ENCODE measurements around the gene ARL6IP4.

The ARL6IP4 gene

DNA sequence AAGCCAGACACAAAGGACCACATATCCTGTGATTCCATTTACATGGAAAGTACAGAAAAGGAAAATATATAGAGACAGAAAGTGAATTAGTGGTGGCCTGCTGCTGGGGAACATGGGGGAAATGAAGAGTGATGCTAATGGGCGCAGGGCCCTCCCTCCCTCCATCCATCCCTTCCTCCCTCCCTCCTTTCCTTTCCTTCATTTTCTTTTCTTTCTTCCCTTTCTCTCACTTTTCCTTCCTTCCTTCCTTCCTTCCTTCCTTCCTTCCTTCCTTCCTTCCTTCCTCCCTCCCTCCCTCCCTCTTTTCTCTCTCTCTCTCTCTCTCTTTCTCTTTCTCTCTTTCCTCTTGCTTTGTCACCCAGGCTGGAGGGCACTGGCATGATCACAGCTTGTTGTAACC lies 37.3 kb downstream of the ARL6IP4 start:
- H3K9me3 ChIP-seq (ENCODE audit: control insufficient read depth, insufficient read depth, low read length), result no peaks in the 10 kb centered on the region
- no peaks in the 10 kb centered on the region for H3K4me1 ChIP-seq (ENCODE audit: control insufficient read depth, insufficient read depth, low read length)
- no peak overlapping the region for H3K4me3 ChIP-seq (ENCODE audit: low read length)
- no peak overlapping the region for H3K27ac ChIP-seq (ENCODE audit: low read length)
- no peaks in the 10 kb centered on the region for H3K27me3 ChIP-seq (ENCODE audit: control insufficient read depth, insufficient read depth, low read length)
- no CpG with 5 or more reads among the region's 1 CpG for whole genome bisulfite sequencing (ENCODE audit: insufficient coverage, insufficient read length)
- DNase-seq (ENCODE audit: low read depth, low spot score), result no peak
- no peaks in the 10 kb centered on the region for H3K36me3 ChIP-seq (ENCODE audit: control insufficient read depth, insufficient read depth, low read length)

DNA sequence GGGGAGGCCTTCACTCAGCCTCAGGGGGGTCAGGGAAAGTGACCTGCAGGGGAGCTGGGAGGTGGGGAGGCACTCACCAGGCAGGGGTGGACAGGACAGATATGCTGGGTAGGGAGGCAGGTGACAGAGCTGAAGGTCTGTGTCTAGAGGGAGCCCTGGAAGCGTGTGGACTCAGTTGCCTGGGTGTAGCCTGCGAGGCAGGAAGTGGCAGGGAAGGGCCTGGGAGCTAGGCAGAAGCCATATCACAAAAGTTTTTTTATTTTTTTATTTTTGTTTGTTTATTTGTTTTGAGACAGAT lies 39.3 kb downstream of the ARL6IP4 start:
- Histone ChIP-seq H3K4me1 (ENCODE audit: control insufficient read depth, insufficient read depth, low read length) (no peaks in the 10 kb centered on the region), H3K27me3 (ENCODE audit: control insufficient read depth, insufficient read depth, low read length) (no peaks in the 10 kb centered on the region), H3K9me3 (ENCODE audit: control insufficient read depth, insufficient read depth, low read length) (no peaks in the 10 kb centered on the region), H3K36me3 (ENCODE audit: control insufficient read depth, insufficient read depth, low read length) (no peaks in the 10 kb centered on the region), H3K27ac (ENCODE audit: low read length) (no peak overlapping the region), H3K4me3 (ENCODE audit: low read length) (no peak overlapping the region)
- DNase-seq (ENCODE audit: low read depth, low spot score), result no peak
- WGBS (ENCODE audit: insufficient coverage, insufficient read length), result no CpG with 5 or more reads among the region's 2 CpGs

DNA sequence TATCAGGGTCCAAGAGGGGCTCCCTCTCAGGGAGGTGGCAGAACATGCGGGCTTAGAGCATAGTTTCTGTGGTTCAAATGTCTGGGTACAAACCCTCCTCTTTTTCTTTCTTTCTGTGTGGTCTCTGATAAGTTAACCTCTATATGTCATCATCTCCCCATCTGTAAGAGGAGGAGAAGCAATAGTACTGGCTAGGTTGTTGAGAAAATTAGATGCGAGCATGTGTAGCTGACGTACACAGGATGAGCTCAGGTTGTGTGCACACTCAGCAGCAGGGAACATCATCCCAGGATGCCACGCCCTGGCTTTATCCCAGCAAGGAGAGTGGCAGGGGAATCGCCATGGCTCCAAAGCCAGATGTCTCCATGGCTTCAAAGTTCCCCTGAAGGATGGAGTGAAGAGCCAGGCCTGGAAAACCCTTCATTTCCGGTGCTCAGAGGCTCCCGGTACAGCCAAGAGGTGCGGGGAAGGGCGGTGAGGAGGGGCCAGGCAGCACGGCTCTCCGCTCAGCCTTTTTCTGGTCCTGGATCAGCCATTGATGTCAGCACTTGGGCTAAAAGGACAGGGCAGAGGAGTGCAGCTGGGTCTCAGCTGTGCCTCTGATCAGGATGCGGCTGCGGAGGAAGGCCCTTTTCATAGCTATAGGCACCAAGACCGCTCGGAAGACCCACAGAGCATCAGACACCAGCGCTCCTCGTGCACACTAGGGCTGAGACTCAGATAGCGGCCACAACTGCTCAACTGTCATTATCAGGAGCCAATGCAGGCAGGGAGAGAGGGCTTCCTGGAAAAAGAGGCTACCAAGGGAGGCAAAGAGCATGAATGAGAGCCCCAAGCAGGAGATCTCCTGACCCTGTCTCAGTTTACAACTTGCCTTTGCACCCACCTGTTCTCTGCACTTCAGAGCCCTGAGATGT lies 41.5 kb downstream of the ARL6IP4 start:
- no CpG with 5 or more reads among the region's 18 CpGs for whole genome bisulfite sequencing (ENCODE audit: insufficient coverage, insufficient read length)
- H3K36me3 ChIP-seq (ENCODE audit: control insufficient read depth, insufficient read depth, low read length), result no peaks in the 10 kb centered on the region
- H3K27ac ChIP-seq (ENCODE audit: low read length), result no peak overlapping the region
- H3K4me1 ChIP-seq (ENCODE audit: control insufficient read depth, insufficient read depth, low read length), result 0 out of 2 replicates have a peak, but pooled peaks cover 1% of the 10 kb centered on the region
- no peaks in the 10 kb centered on the region for H3K9me3 ChIP-seq (ENCODE audit: control insufficient read depth, insufficient read depth, low read length)
- no peaks in the 10 kb centered on the region for H3K27me3 ChIP-seq (ENCODE audit: control insufficient read depth, insufficient read depth, low read length)
- H3K4me3 ChIP-seq (ENCODE audit: low read length), result no peak overlapping the region
- DNase-seq (ENCODE audit: low read depth, low spot score), result no peak

DNA sequence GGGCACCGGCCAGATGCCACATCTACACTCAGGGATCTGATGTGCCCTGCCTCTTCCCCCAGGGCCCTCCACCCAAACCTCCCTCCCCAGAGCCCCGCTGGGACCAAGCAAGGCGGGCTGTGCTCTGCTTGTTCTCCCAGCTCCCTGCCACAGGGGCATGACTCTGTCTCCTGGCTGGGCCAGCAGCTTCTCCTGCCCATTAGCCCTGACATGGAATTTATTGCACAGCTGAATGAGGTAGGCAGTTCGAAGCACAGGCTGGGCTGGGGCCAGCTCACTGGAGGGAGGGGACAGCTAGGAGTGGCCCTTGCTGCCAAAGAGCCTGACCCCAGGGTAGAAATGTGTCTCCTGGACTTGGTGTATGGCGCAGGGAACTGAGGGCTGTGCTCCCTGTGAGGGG lies 42.4 kb downstream of the ARL6IP4 start:
- no CpG with 5 or more reads among the region's 5 CpGs for WGBS (ENCODE audit: insufficient coverage, insufficient read length)
- Histone ChIP-seq H3K4me3 (ENCODE audit: low read length) (no peak overlapping the region), H3K27ac (ENCODE audit: low read length) (no peak overlapping the region), H3K4me1 (ENCODE audit: control insufficient read depth, insufficient read depth, low read length) (0 out of 2 replicates have a peak, but pooled peaks cover 1% of the 10 kb centered on the region), H3K27me3 (ENCODE audit: control insufficient read depth, insufficient read depth, low read length) (no peaks in the 10 kb centered on the region), H3K9me3 (ENCODE audit: control insufficient read depth, insufficient read depth, low read length) (no peaks in the 10 kb centered on the region), H3K36me3 (ENCODE audit: control insufficient read depth, insufficient read depth, low read length) (no peaks in the 10 kb centered on the region)
- DNase-seq (ENCODE audit: low read depth, low spot score), result no peak

DNA sequence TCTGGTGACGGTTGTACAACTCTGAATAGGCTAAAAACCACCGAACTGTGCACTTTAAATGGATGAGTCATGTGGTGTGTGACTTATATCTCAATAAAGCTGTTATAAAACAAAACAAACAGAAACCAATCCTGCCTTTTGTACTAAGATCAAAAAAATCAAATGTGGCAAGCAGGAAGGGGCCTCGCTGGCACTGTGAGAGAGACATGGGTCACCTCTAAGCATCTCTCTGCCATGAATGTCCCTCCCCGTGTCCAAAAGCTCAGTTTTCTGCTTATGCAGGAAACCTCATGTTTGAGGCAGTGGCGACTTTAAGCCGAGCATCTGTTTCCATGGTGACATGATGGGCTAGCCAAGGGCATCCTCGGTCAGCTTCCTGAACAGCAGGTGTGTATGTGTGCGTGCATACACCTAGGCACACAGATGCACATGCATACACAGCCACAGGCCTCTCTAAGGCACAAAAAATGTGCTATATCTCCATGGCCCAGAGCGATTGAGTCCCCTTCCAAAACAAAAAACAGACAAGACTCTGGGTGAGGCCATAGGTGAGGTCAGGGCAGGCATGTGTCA lies 44.4 kb downstream of the ARL6IP4 start:
- no peaks in the 10 kb centered on the region for H3K27me3 ChIP-seq (ENCODE audit: control insufficient read depth, insufficient read depth, low read length)
- no peaks in the 10 kb centered on the region for H3K9me3 ChIP-seq (ENCODE audit: control insufficient read depth, insufficient read depth, low read length)
- no peak overlapping the region for H3K4me3 ChIP-seq (ENCODE audit: low read length)
- H3K27ac ChIP-seq (ENCODE audit: low read length), result no peak overlapping the region
- DNase-seq (ENCODE audit: low read depth, low spot score), result no peak
- WGBS (ENCODE audit: insufficient coverage, insufficient read length), result no CpG with 5 or more reads among the region's 9 CpGs
- no peaks in the 10 kb centered on the region for H3K36me3 ChIP-seq (ENCODE audit: control insufficient read depth, insufficient read depth, low read length)
- 0 out of 2 replicates have a peak, but pooled peaks cover 1% of the 10 kb centered on the region for H3K4me1 ChIP-seq (ENCODE audit: control insufficient read depth, insufficient read depth, low read length)

DNA sequence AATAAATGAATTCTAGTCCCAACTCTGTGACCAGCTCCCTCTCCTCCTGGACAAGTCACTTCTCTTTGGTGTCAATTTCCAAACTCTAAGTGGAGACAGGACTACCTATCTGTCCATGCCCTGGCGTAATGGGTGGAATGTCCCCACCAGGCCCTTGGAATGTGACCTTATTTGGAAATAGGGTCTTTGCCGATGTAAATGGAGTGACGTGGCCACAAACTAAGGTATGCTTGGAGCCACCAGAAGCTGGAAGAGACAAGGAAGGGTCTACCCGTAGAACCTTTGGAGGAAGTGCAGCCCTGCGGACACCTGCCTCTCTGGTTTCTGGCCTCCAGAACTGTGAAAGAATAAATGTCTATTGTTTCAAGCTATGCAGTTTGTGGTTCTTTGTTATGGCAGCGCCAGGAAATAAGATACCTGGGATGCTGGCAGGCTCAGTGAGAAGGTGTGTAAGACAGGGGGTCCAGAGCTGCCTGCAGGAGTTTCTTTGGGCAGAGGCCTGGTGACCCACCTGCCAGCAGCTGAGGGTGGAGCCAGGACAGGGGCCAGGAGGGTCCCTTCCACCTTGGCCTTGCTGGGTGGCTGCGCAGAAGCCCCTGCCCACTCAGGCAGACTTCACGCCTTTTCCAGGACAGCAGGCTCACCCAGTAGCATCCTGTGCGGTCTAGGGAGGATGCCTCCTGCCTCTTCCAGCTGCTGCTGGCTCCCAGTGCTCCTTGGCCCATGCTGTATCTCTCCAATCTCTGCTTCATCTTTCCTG lies 45.8 kb downstream of the ARL6IP4 start:
- no peaks in the 10 kb centered on the region for H3K27me3 ChIP-seq (ENCODE audit: control insufficient read depth, insufficient read depth, low read length)
- H3K4me1 ChIP-seq (ENCODE audit: control insufficient read depth, insufficient read depth, low read length), result 0 out of 2 replicates have a peak, but pooled peaks cover 1% of the 10 kb centered on the region
- no peak overlapping the region for H3K4me3 ChIP-seq (ENCODE audit: low read length)
- no peak for DNase-seq (ENCODE audit: low read depth, low spot score)
- H3K9me3 ChIP-seq (ENCODE audit: control insufficient read depth, insufficient read depth, low read length), result no peaks in the 10 kb centered on the region
- H3K36me3 ChIP-seq (ENCODE audit: control insufficient read depth, insufficient read depth, low read length), result no peaks in the 10 kb centered on the region
- H3K27ac ChIP-seq (ENCODE audit: low read length), result no peak overlapping the region
- no CpG with 5 or more reads among the region's 9 CpGs for WGBS (ENCODE audit: insufficient coverage, insufficient read length)

DNA sequence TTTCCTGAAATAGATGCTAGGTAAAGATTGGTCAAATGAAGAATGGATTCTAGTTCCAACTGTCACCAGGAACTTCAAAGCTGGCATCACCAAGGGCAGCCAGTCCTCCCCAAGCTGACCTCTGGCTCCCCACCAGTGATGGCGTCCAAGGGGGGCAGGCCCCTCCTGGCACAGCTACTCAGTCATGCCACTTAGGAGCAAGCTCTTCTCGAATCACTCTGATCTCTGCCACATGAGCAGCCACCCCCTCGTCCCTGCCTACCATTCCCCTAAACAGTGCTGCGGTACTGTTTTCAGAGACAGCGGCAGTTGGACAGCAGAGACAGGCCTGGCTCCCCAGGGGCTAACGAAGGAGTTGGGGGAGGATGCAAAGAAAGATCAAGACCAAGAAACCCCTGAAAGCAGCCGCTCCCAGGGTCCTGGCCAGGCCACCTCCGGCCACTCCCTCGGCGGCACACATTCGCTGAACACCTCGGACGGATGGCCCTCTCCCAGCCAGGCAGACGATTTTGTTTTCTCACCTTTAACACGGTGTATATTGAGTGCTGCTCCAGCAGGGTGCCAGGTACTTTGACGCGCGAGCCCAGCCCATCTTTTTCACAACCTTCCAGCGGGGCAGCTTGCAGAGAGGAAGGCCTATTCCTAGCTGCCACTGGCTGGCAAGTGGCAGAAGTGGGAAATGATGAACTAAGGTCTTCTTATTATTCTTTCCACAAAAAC lies 47.4 kb downstream of the ARL6IP4 start:
- no peaks in the 10 kb centered on the region for H3K27me3 ChIP-seq (ENCODE audit: control insufficient read depth, insufficient read depth, low read length)
- no peak overlapping the region for H3K27ac ChIP-seq (ENCODE audit: low read length)
- WGBS (ENCODE audit: insufficient coverage, insufficient read length), result no CpG with 5 or more reads among the region's 19 CpGs
- DNase-seq (ENCODE audit: low read depth, low spot score), result no peak
- no peaks in the 10 kb centered on the region for H3K9me3 ChIP-seq (ENCODE audit: control insufficient read depth, insufficient read depth, low read length)
- H3K36me3 ChIP-seq (ENCODE audit: control insufficient read depth, insufficient read depth, low read length), result no peaks in the 10 kb centered on the region
- no peak overlapping the region for H3K4me3 ChIP-seq (ENCODE audit: low read length)
- H3K4me1 ChIP-seq (ENCODE audit: control insufficient read depth, insufficient read depth, low read length), result 0 out of 2 replicates have a peak, but pooled peaks cover 1% of the 10 kb centered on the region

DNA sequence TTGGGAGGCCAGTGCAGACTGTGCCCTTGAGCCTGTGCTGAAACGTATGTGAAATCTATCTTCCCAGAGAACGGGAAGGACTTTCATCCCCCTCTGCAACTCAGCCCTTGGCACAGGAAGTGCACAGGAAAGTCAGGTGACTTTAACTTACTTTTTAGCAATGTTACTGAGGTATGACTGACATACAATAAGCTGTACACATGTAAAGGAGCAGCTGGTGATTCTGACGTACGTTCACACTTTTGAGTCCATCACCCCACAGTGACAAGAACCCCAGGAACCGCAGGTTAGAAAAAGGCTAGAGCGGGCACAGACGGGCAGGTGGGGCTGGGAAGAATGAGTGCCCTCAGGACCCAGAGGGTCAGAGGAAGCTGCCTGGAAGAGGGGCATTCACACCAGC lies 48.0 kb downstream of the ARL6IP4 start:
- H3K4me1 ChIP-seq (ENCODE audit: control insufficient read depth, insufficient read depth, low read length), result 0 out of 2 replicates have a peak, but pooled peaks cover 1% of the 10 kb centered on the region
- H3K27me3 ChIP-seq (ENCODE audit: control insufficient read depth, insufficient read depth, low read length), result no peaks in the 10 kb centered on the region
- WGBS (ENCODE audit: insufficient coverage, insufficient read length), result no CpG with 5 or more reads among the region's 7 CpGs
- no peak overlapping the region for H3K27ac ChIP-seq (ENCODE audit: low read length)
- no peak for DNase-seq (ENCODE audit: low read depth, low spot score)
- H3K36me3 ChIP-seq (ENCODE audit: control insufficient read depth, insufficient read depth, low read length), result no peaks in the 10 kb centered on the region
- H3K9me3 ChIP-seq (ENCODE audit: control insufficient read depth, insufficient read depth, low read length), result no peaks in the 10 kb centered on the region
- no peak overlapping the region for H3K4me3 ChIP-seq (ENCODE audit: low read length)

DNA sequence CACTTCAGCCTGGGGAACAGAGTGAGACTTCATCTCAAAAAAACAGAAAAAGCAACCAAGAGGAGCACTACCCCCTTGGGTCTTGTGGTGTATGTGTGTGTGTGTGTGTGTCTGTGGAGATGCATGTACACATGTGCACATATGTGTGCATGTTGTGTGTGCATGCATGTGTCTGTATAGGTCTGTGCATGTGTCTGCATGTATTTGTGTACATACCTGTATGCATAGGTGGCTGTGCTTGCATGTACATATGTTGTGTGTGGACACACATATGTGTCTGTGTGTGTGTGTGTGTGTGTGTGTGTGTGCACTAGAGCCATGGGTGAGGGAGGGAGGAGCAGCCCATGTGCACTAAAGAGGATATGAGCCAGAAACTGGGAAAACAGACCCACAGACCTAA lies 49.1 kb downstream of the ARL6IP4 start:
- Histone ChIP-seq H3K4me1 (ENCODE audit: control insufficient read depth, insufficient read depth, low read length) (0 out of 2 replicates have a peak, but pooled peaks cover 1% of the 10 kb centered on the region), H3K27me3 (ENCODE audit: control insufficient read depth, insufficient read depth, low read length) (no peaks in the 10 kb centered on the region), H3K9me3 (ENCODE audit: control insufficient read depth, insufficient read depth, low read length) (no peaks in the 10 kb centered on the region), H3K4me3 (ENCODE audit: low read length) (no peak overlapping the region), H3K27ac (ENCODE audit: low read length) (no peak overlapping the region), H3K36me3 (ENCODE audit: control insufficient read depth, insufficient read depth, low read length) (no peaks in the 10 kb centered on the region)
- no peak for DNase-seq (ENCODE audit: low read depth, low spot score)

DNA sequence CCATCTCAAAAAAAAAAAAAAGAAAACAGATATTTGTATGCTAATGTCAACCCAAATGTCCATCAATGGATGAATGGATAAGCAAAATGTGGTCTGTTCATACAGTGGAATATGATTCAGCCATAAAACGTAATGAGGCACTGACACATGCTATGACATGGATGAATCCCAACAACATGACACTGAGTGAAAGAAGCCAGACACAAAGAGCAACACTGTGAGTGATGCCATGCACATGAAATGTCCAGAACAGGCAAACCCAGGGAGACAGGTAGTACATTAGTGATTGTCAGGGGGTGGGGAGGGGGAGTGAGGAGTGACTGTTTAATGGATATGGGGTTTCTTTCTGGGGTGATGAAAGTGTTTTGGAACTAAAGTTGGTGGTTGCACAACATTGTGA lies 50.2 kb downstream of the ARL6IP4 start:
- no CpG with 5 or more reads among the region's 1 CpG for WGBS (ENCODE audit: insufficient coverage, insufficient read length)
- 0 out of 2 replicates have a peak, but pooled peaks cover 1% of the 10 kb centered on the region for H3K4me1 ChIP-seq (ENCODE audit: control insufficient read depth, insufficient read depth, low read length)

More for the DNA sequence above, 50.2 kb downstream of the ARL6IP4 start:
- H3K9me3 ChIP-seq (ENCODE audit: control insufficient read depth, insufficient read depth, low read length), result no peaks in the 10 kb centered on the region
- no peak overlapping the region for H3K27ac ChIP-seq (ENCODE audit: low read length)
- DNase-seq (ENCODE audit: low read depth, low spot score), result no peak
- H3K27me3 ChIP-seq (ENCODE audit: control insufficient read depth, insufficient read depth, low read length), result no peaks in the 10 kb centered on the region
- no peaks in the 10 kb centered on the region for H3K36me3 ChIP-seq (ENCODE audit: control insufficient read depth, insufficient read depth, low read length)
- no peak overlapping the region for H3K4me3 ChIP-seq (ENCODE audit: low read length)
